Frontal cortex (tissue), 1 donor: ENCODE data around the gene OR5AR1. TPM values are rescaled to one million over a fixed set of nuclear protein-coding genes. Genes with fewer than 3 reads are reported as not detected.

Experiments used
- small RNA-seq: library from RNA; depleted of rRNA; stranded (forward); fragments of <200 nt; gene quantifications from one replicate; pipeline ENCODE3, GENCODE V24; 2014
- total RNA-seq: library from RNA; depleted of rRNA; stranded (reverse); fragments of >200 nt; gene quantifications from one replicate; pipeline ENCODE4 v1.2.3, GENCODE V29; 2014

The OR5AR1 gene
- total RNA-seq, 1 donor from 2014 or later: not detected

Small RNA genes within 50 kb of the gene (small RNA-seq; reads per million reads assigned to genes)
- gene AP004245.1: not detected

Other genes starting within 250 kb of the OR5AR1 start
- gene OR5M3, start 190.3 kb upstream of the OR5AR1 start, total RNA-seq: not detected
- gene OR5M8, start 172.3 kb upstream of the OR5AR1 start, total RNA-seq: 0.41 TPM
- not detected for gene OR5M11, start 120.4 kb upstream of the OR5AR1 start, total RNA-seq
- gene OR5M10, start 86.0 kb upstream of the OR5AR1 start, total RNA-seq: not detected
- gene OR5M1, start 48.8 kb upstream of the OR5AR1 start, total RNA-seq: not detected
- gene OR5AP2, start 21.2 kb upstream of the OR5AR1 start, total RNA-seq: not detected
- not detected for gene OR9G1, start 35.4 kb downstream of the OR5AR1 start, total RNA-seq
- not detected for gene OR9G4, start 85.0 kb downstream of the OR5AR1 start, total RNA-seq